GM21526 (cell line): ENCODE data around the gene SYNGAP1.
"Not testable (repeated sequence)": the region's sequence is repeated elsewhere in the genome, so short reads cannot be mapped to it uniquely, and the experiment has no call there.

ENCODE experiments used
- ATAC-seq: cut with Tn5 transposase; IDR thresholded peaks from one replicate; pipeline ENCODE4 v1.9.1; 2021; ENCODE audit warnings: moderate library complexity; ENCODE audit not compliant: unreplicated experiment, low FRiP score

Gene SYNGAP1

GRCh38 chr6:33419580-33420490, at the start of gene SYNGAP1:
TSS of gene SYNGAP1 (plus strand) at chr6:33420065. CDS start at chr6:33420265, 200 bp downstream.
- ATAC-seq: no peak

DNA sequence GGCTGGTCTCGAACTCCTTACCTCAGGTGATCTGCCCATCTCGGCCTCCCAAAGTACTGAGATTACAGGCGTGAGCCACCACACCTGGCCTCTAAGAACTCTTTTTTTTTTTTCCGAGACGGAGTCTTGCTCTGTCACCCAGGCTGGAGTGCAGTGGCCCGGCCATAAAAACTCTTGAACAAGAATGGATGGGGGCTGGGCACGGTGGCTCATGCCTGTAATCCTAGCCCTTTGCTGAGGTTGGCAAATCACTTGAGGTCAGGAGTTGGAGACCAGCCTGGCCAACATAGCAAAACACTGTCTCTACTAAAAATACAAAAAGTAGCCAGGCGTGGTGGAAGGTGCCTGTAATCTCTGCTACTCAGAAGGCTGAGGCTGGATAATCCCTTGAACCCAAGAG, 48.0 kb upstream of the SYNGAP1 start:
- not testable (repeated sequence) for ATAC-seq

- ATAC-seq: no peak
Observed at GRCh38 chr6:33372526-33373123, 47.2 kb upstream of the SYNGAP1 start.

GRCh38 chr6:33373960-33374910, 45.6 kb upstream of the SYNGAP1 start:
- ATAC-seq: no peak

DNA sequence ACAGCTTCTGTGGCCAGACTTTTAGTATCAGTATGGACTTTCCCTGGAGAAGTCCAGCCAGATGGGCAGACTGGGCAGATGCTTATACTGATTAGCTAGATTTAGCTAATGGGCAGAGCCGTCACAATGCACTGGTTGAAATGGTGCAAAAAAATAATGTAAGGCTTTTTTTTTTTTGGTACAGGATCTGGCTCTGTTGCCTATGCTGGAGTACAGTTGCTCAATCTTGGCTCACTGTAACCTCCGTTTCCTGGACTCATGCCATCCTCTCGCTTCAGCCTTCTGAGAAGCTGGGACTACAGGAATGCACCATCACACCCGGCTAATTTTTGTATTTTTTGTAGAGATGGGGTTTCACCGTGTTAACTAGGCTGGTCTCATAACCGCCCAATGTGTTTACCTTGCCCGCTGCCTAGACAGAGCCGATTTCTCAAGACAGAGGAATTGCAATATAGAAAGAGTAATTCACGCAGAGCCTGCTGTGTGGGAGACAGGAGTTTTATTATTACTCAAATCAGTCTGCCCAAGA, 44.7 kb upstream of the SYNGAP1 start:
- no peak for ATAC-seq

- no peak for ATAC-seq
Observed at GRCh38 chr6:33377171-33377570, 42.7 kb upstream of the SYNGAP1 start.

- ATAC-seq: not testable (repeated sequence)
Observed at GRCh38 chr6:33379184-33379583, 40.7 kb upstream of the SYNGAP1 start.

GRCh38 chr6:33380272-33380981, 39.4 kb upstream of the SYNGAP1 start:
- no peak for ATAC-seq

DNA sequence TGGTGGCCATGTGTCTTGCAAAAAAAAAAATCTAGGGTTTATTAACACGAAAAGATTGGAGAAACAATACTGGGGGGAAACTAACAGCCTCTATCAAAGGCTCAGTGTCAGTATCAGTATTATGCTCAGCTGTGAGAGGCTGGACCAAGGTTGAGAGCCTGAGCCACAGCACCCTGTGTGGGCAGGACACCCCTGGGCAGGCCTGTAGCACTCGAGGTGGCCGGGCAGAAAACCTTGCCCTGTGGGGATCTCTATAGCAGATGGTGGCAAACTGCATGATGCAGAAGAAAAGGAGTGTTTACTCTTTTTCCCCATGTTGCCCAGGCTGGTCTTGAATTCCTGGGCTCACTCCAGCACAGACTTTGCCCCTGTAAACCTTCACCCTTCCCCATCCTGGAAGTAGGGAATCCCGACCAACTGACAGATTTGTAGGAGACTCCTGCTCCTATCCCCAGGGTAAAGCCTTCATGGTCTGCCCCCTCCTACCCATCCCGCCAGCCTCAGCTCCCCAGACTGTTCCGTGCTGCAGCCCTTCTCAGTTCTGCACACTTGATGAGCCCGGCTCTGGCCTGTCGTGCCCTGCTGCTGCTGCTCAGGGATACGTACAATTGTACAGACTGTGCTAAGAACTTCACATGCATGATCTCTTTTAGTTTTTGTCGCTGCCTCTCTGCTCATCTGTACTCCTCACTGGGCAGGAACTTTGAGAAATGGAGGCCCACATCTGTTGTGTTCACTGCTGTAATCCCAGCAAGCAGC, 36.3 kb upstream of the SYNGAP1 start:
- ATAC-seq: no peak

DNA sequence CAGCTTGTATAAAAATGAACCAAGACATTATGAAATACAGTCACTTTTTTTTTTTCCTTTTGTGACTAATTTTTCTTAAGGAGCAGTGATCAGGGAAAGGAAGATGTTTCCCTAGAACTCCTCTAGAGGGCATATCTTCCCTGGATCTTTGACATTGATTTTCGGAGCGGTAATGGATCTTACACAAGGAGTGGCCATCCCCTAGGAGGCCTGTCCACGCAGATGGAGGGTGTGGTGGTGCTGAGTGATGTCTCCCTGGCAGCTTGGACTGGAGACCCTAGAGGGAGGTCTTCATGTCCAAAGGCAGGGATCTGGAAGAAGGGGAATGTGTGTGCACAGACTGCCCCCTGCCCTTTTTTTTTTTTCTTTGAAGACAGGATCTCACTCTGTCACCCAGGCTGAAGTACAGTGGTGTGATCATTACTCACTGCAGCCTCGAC, 35.3 kb upstream of the SYNGAP1 start:
- no peak for ATAC-seq

DNA sequence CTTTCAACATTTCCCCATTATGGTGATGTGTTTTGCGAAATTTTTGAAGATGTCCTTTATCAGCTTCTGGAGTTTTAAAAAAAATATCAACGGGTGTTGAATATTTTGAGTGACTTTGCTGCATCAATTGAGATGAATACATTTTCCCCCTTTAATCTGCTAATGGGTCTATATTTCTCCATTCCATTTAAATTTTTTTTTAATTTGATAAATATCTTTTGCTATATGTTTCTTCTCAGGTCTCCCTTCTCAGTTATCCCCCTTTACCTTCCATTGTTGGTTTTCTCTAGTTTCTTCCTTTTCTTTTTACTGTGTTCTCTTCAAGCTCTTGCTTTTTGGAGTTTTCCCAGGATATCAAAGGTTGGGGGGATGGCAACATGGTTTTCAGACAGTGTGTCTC, 29.7 kb upstream of the SYNGAP1 start:
- no peak for ATAC-seq

DNA sequence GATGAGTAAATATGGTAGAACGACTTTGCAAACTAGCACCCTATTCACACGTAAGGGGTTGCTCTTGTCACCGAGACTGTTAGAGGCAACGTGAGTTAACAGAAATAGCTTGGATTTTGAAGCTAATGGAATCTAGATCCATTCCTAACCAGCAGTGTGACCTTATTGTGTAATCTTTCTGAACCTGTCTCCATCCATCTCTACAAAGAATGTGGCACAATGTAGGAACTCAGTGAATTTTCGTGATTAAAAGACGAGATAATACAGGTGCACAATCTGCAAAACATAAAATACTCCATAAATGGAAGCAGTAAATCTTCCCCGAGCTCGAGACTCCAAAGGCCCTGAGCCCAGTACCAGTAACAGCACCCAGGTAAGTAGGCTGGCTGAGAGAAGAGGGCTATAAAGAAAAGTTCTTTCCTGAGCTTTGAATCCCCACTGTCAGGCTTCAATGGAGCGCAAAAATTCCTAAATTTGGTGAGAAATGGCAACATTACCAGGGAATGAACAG, 29.0 kb upstream of the SYNGAP1 start:
- ATAC-seq: no peak

DNA sequence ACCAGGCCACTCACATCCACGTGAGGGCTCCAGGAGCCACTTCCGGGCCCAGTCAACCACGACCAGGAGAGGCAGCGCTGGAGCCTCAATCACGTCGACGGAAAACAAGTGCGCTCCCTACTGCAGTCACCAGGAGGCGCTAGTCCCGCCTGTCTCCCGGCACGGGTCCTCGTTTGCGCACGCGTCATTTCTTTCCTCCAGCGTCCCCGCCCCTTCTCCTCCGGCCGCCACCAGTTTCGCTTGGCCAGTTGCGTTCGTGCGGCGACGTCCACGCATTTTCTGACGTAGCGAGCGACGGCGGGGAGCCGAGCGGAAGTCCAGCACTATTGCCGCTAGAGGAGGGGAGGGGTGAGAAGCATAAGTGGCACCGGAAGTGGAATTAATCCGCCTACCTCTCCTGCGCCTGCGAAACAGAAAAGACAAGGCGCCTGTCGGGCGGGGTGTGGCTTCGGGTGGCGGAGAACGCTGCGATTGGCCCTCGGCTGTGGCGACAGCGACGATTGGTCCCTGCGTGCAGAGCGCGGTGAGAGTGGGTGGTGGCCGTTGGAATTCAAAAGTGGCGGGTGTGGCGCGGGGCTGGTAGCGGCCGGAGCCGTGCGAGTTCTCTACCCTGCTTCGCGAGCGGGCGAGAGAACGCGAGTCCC, 28.5 kb upstream of the SYNGAP1 start, which contains the start of gene KIFC1:
KIFC1 (plus strand) TSS at position 546 of the 644 bp plus-strand sequence. CDS start 163 bp downstream, outside the sequence.
- peak; percentile 86 for ATAC-seq

DNA sequence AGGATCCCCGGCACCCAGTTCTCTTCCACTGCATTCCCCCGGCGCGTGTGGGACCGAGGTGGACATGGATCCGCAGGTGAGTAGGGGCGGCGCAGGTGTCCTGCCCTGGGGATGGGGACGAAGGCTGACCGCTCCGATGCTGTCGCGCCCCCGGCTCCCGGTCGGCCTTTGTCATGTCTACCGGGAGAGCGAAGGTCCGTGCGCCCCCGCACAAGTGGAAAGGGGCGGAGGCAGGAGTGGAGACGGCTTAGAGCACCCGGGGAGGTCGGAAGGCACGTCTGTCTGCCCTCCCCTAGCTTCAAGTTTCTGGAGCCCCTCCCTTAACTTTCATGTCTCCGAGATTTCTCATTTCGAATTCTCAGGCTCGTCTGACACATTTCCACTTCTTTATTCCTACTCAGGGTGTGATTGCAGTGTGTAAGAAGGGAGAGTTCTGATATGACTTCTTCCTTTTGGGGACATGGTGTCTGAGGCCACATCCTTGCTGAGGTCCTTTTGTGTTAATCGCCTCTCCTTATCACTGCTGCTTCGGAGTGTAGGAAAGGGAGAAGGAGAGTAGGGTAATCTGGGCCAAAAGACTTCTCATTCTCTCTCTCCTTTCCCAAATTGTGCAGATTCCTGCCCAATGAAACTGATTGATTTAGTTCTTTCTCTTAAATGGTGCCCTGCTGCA, 27.8 kb upstream of the SYNGAP1 start:
- ATAC-seq: peak; percentile 6

DNA sequence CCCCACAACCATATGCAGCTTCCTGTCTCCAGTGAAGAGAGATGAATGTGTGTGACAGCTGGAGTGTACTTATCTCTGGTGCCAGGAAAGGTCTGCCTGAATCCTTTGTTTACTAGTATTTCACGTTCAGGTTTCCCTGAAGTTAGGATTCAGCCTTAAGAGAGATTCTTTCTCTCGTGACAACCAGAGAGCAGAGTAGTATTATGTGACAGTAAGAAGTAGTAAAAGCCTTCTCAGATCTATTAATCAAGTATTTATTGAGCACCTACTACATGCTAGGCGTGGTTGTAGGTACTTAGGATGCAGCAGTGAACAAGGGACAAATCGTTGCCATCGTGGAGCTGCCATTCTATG, 27.3 kb upstream of the SYNGAP1 start:
- ATAC-seq: no peak

- no peak for ATAC-seq
Observed at GRCh38 chr6:33392979-33393378, 26.9 kb upstream of the SYNGAP1 start.

DNA sequence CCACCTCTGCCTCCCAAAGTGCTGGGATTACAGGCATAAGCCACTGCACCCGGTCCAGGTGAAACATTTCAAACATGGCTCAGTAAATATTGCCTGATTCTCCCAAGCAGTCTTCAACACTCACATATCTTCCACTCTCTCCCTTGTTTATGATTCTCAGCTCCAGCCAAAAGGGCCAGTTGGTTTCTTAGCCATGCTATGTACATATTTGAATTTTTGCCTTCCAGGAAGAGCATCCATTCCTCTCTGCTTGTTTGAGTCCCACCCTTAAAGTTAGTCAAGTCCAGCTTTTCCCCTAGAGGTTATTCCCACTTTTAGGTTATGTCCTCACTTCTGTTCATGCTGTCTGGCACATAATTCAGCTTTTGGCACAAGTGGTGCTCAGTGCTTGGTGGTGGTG, 22.3 kb upstream of the SYNGAP1 start:
- no peak for ATAC-seq

DNA sequence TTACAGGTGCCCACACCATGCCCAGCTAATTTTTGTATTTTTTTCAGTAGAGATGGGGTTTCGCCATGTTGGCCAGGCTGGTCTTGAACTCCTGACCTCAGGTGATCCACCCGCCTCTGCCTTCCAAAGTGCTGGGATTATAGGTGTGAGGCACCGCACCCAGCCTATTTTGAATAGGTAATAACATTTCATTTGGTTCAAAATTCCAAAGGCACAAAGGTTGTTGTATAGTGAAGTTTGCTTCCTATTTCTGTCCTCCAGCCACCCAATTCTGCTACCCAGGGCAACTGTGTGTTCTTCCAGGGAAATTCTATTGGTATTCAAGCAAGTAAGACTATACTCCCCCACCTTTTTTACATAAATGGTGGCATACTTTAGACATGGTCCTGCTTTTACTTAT, 21.3 kb upstream of the SYNGAP1 start:
- ATAC-seq: not testable (repeated sequence)
